HG02885 (cell line): ENCODE results near the gene ZNF784.

Experiments
- ATAC-seq: cut with Tn5 transposase; IDR thresholded peaks from one replicate; pipeline ENCODE4 v1.9.1; 2021; ENCODE audit warnings: mild to moderate bottlenecking; ENCODE audit not compliant: unreplicated experiment, poor library complexity

ZNF784 gene

GRCh38 chr19:55644842-55645511 lies 20.6 kb upstream of the ZNF784 start:
- no peak for ATAC-seq

GRCh38 chr19:55644191-55644833 lies 19.9 kb upstream of the ZNF784 start:
- no peak for ATAC-seq

GRCh38 chr19:55643887-55644176 lies 19.5 kb upstream of the ZNF784 start:
- no peak for ATAC-seq

GRCh38 chr19:55643003-55643886 lies 18.9 kb upstream of the ZNF784 start, which contains the start of gene ZNF581:
Gene ZNF581, plus strand, starts transcription at chr19:55643649. Its CDS starts 923 bp downstream, at chr19:55644572.
- ATAC-seq = no peak

GRCh38 chr19:55642153-55643002 lies 18.0 kb upstream of the ZNF784 start:
- ATAC-seq = no peak

- no peak for ATAC-seq
Observed at GRCh38 chr19:55641426-55642152, 17.2 kb upstream of the ZNF784 start.

- peak; percentile 40 for ATAC-seq
Observed at GRCh38 chr19:55640577-55641425, 16.4 kb upstream of the ZNF784 start, which contains the start of gene ZNF580. Gene ZNF580, plus strand, starts transcription at chr19:55641002. Its CDS starts 1,507 bp downstream, at chr19:55642509.

- no peak for ATAC-seq
Observed at GRCh38 chr19:55640043-55640576, 15.7 kb upstream of the ZNF784 start.

GRCh38 chr19:55638864-55639359 lies 14.5 kb upstream of the ZNF784 start:
- ATAC-seq = no peak

GRCh38 chr19:55637534-55637933 lies 13.2 kb upstream of the ZNF784 start:
- ATAC-seq = no peak

GRCh38 chr19:55636723-55637122 lies 12.4 kb upstream of the ZNF784 start:
- no peak for ATAC-seq

- ATAC-seq = no peak
Observed at GRCh38 chr19:55635856-55636440, 11.6 kb upstream of the ZNF784 start.

- ATAC-seq = no peak
Observed at GRCh38 chr19:55635334-55635717, 11.0 kb upstream of the ZNF784 start.

GRCh38 chr19:55633861-55634260 lies 9.5 kb upstream of the ZNF784 start:
- no peak for ATAC-seq

- peak; percentile 37 for ATAC-seq
Observed at GRCh38 chr19:55632463-55632834, 8.1 kb upstream of the ZNF784 start.

GRCh38 chr19:55626350-55626749 lies 2.0 kb upstream of the ZNF784 start:
- no peak for ATAC-seq

- no peak for ATAC-seq
Observed at GRCh38 chr19:55625004-55625326, 599 bp upstream of the ZNF784 start.

GRCh38 chr19:55623561-55623960 lies 805 bp downstream of the ZNF784 start:
- no peak for ATAC-seq
